AG04449 (cell line): Measurements from ENCODE around the gene THSD4.

Source experiments
- CTCF ChIA-PET: fragments of 350-600 bp; formaldehyde crosslinking; extraction: SDS; loops from one replicate; lab custom pipeline; 2021; ENCODE audit warnings: antibody characterized with exemption; lab: Yijun Ruan, JAX
- POLR2A ChIA-PET: fragments of 400-600, 350-600 bp; formaldehyde crosslinking; extraction: SDS; loops from one replicate; lab custom pipeline; 2020; ENCODE audit warnings: antibody characterized with exemption, inconsistent platforms; lab: Yijun Ruan, JAX
- DNase-seq: peaks from one replicate; pipeline ENCODE4 v3.0.0-alpha.2; 2010; ENCODE audit warnings: low read depth, low spot score
- H3K4me3 ChIP-seq: 2 replicates; pipeline ENCODE4 v1.5.1; 2011; ENCODE audit warnings: low read depth, mild to moderate bottlenecking, control low read depth, low read length
- CTCF ChIP-seq: IDR thresholded peaks from one replicate; pipeline ENCODE4 v1.5.1; 2011; ENCODE audit warnings: mild to moderate bottlenecking, moderate library complexity, low read length, control low read depth, inconsistent platforms; ENCODE audit not compliant: insufficient read depth; ENCODE audit errors: missing control alignments

The THSD4 gene

GRCh38 chr15:71195242-71195641 lies 80.0 kb downstream of the THSD4 start:
- TF ChIP-seq CTCF, result no peak
- ChIA-PET CTCF (no interaction called here), POLR2A (no interaction called here)
- DNase-seq, result no peak
- H3K4me3 ChIP-seq, result no peak overlapping the region

- no peak for TF ChIP-seq CTCF
- POLR2A ChIA-PET, result no interaction called here
- CTCF ChIA-PET, result interaction anchor here (1.0 kb wide), 1 partner anchor 9 kb away, joined by 4 read pairs; no protein-coding TSS in a partner anchor
- no peak overlapping the region for H3K4me3 ChIP-seq
- DNase-seq, result no peak
Observed at GRCh38 chr15:71197620-71198019, 82.3 kb downstream of the THSD4 start.

- POLR2A ChIA-PET, result no interaction called here
- no peak overlapping the region for H3K4me3 ChIP-seq
- CTCF ChIA-PET, result interaction anchor here (1.0 kb wide), 1 partner anchor 10 kb away, joined by 4 read pairs; no protein-coding TSS in a partner anchor
- no peak for DNase-seq
- TF ChIP-seq CTCF, result no peak
Observed at GRCh38 chr15:71198846-71199245, 83.6 kb downstream of the THSD4 start.

- DNase-seq, result no peak
- TF ChIP-seq CTCF, result no peak
- ChIA-PET POLR2A (interaction anchor here (1.5 kb wide), 1 partner anchor 16 kb away, joined by 3 read pairs; no protein-coding TSS in a partner anchor), CTCF (no interaction called here)
- H3K4me3 ChIP-seq, result no peak overlapping the region
Observed at GRCh38 chr15:71199384-71200351, 84.4 kb downstream of the THSD4 start.

GRCh38 chr15:71201477-71201876 lies 86.2 kb downstream of the THSD4 start:
- H3K4me3 ChIP-seq, result no peak overlapping the region
- TF ChIP-seq CTCF, result no peak
- ChIA-PET POLR2A (no interaction called here), CTCF (interaction anchor here (1.3 kb wide), 1 partner anchor 242 kb away, joined by 3 read pairs; no protein-coding TSS in a partner anchor)
- DNase-seq, result no peak

- no peak overlapping the region for H3K4me3 ChIP-seq
- ChIA-PET POLR2A (no interaction called here), CTCF (interaction anchor here (0.8 to 1.3 kb wide), 2 partner anchors 191 to 241 kb away, joined by 3 read pairs; no protein-coding TSS in a partner anchor)
- TF ChIP-seq CTCF, result no peak
- DNase-seq, result no peak
Observed at GRCh38 chr15:71202712-71203111, 87.4 kb downstream of the THSD4 start.
